HG03045 (cell line): ENCODE data around the gene SLC35E1.
"Not testable (repeated sequence)": the region's sequence is repeated elsewhere in the genome, so short reads cannot be mapped to it uniquely, and the experiment has no call there.

Experiments
- ATAC-seq: cut with Tn5 transposase; IDR thresholded peaks from one replicate; pipeline ENCODE4 v1.9.1; 2021; ENCODE audit warnings: mild to moderate bottlenecking, moderate library complexity; ENCODE audit not compliant: unreplicated experiment

SLC35E1 gene

DNA sequence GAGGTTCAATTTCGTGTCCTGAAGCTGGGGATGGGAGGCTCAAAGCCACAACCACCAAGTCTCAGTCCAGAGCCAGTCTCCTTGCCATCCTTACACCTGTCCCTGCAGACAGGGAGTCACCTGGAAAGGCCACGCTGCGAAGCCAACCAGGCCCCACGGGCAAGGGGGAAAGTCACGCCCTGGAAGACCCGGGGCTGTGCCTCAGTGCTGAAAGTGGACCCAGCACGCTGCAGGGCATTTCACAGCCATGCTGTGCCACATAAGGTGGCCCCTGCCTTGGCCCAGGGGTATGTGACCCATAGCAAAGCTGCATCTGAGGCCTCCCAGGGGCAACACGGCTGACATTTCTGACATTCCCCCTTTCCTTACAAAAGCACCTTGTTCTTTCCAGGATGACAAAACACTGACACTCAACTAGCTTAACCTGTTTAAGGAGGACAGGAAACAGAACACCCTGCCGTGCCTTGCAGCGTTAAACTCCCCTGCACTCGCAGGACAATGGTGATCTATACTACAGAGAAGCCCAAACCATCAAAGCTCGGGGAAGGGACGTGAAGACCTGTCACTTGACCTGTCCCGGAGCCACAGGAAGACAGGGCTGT lies 44.8 kb downstream of the SLC35E1 start:
- ATAC-seq = no peak

- ATAC-seq = no peak
Measured at GRCh38 chr19:16525751-16526481, 46.3 kb downstream of the SLC35E1 start.

GRCh38 chr19:16524991-16525734 lies 47.1 kb downstream of the SLC35E1 start:
- no peak for ATAC-seq

DNA sequence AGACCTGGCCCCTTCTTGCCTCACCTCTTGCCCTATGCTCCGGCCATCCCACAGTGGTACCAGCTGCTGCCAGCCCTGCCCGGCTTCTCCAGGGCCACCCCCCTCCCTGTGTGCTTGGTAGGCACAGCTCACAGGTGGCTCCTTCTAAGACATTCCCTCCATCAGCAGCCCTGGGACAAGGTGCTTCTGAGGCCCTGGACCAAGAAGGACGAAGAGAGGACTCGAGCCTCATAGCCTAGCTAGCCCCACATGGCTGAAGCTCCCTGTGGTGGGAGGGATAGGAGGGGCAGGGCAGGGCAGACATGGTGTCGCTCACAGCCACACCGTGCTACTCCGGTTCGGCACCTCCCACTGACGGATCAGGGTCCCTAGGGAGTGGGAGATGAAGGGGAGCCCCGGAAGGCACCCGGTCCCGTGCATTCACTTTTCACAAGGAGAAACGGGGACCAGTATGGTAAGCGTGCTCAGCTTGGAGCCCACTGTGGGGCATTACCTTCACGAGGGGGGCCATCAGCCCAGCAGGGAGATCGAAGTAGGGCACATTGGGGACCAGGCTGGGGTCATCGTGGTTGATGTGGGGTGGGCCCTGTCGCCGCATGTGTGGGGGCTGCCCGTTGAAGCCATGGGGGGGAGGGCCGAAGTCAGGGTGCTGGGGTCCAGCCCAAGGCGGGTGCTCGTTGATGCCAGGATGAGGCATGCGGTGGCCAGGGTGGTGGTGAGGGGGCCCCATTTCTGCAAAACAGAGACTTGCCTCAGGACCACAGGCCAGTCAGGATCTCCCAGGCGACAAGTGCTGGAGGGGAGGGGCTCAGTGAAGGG lies 49.4 kb downstream of the SLC35E1 start:
- ATAC-seq = no peak

DNA sequence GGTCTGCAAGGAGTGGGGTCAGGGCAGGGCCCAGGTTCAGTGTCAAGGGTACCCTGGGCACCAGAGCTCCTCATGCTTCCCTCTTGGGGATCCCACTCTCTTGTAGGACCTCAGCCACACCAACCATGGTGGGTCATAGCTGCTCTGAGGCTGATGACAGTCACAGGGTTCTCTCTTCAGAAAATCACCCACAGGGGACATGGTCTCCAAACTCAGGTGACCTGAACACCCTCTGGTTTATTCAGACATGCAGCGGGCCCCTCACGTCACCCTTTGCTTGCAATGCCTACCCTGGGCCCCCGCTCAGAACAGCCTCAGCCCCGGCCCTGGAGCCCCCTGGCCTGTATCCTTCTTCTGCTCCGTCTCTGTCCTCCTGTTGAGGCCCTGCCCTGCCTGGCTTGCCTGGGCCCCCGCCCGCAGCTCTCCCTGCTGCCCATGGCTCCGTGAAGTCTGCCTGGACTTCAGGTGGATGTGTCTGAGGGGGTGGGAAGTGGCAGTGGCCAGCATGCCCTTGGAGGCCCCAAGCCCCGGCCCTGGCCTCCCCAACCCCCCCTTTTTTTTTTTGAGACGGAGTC lies 50.4 kb downstream of the SLC35E1 start:
- no peak for ATAC-seq

DNA sequence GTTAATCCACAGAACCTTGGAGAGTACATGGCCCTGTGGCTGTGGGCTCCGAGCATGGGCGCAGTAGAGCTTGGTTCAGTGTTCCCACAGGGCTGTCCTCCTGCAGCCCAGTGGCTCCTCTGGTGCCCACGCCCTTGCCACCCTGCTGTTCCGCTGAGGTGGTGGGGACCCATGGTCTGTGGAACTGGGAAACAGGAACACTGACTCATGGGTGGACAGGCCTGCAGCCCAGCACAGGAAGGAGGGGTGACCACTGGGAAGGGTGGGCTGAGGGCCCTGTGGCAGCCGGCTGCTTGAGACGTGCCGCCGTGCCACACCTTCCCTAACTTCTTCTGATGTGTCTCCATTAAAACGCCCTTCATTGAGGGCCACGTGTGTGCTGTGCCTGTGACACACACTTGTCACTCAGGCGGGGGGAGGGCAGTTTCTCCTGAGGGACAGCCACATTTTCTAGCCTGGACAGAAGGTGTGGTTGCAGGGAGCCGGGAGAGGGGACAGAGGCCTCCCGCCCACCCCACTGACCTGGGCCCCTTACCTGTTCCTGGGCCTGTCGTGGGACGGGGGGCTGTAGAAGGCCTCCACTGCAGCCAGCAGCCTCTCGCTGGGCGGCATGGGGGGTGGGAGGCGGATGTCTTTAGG lies 51.1 kb downstream of the SLC35E1 start:
- ATAC-seq = no peak

- no peak for ATAC-seq
Measured at GRCh38 chr19:16520074-16520973, 51.9 kb downstream of the SLC35E1 start.

- ATAC-seq = no peak
Measured at GRCh38 chr19:16519230-16519687, 53.0 kb downstream of the SLC35E1 start.

DNA sequence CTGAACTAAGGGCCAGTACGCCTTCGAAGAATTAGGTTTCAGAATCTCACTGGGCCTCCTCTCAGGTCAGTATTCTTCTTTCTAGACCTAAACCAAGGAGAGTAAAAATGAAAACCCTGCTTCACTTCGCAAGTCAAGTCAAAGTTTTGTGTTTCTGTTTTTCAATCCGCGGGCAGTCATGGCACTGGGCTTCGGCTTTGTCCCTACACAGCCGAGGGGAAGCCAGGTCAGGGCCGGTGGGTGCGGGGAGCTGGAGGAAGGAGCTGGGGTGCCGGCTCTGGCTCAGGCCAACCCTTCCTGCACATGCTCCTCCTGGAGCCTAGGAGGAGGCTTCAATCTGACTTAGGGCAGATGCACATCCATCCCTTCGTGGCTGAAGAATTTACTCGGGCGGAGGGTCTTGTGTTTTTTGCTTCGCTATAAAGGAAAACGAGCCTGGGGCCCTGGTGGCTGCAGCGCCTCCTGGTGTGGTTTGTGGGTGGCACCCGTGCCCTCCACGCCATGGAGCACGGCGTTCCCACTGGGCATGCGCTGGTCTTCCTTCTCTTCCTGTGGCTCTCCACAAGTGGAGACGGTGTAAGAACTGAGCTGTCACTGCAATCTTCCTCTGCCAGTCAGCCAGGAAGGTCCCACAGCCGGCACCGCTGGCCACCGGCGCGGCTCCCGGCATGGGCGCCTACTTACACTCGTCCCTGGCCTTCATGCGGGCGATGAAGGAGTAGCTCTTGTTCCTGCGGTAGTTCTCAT lies 53.6 kb downstream of the SLC35E1 start:
- ATAC-seq = no peak

DNA sequence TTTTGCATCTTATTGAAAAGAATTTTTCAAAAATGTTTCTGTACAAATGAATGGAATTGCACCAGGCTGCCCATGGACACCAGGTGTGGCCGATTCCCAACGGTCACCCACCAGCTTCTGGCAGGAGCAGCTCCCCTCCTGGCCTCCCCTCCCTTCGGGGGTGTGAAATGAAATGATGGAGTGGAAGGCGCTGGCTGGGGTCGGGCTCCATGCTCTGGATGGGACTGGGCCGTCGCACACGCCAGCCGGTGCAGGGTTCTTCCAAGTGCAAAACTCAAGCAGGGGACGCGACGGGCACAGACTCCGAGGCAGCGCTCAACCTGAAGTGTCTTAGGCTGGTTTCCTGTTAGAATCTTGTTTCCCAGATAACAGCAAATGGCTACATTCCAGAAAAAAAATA lies 54.2 kb downstream of the SLC35E1 start:
- no peak for ATAC-seq

DNA sequence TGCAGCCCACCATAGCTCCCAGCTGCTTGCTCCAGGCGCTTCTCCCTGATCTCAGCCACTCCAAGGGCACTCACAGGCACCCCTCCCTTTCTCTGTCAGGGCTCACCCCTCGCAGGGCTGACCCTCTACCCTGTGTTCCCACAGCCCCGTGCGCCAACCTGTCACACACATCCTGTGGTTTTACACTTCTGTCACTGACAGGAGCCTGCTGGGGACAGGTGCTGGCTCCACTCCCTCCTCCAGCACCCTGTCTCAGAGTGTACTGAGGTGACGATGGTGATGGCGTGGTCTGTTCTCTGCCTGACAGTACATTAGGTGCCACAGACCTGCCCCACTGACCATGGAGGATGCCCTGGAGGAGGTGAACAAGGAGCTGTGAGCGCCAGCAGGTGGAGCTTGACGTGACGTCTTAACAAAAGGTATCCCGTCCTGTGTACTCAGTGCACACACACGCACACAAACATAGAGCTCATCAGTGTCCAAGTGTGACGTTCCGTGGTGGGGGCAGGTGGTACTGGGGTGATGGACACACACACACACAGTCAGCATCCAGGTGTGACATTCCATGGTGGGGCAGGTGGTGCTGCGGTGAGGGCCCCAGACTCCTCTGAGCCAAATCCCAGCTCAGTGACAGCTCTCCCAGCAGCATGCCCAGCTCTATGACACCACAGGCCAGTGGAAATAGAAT lies 55.1 kb downstream of the SLC35E1 start:
- ATAC-seq = no peak

- no peak for ATAC-seq
Measured at GRCh38 chr19:16516381-16516780, 55.8 kb downstream of the SLC35E1 start.

DNA sequence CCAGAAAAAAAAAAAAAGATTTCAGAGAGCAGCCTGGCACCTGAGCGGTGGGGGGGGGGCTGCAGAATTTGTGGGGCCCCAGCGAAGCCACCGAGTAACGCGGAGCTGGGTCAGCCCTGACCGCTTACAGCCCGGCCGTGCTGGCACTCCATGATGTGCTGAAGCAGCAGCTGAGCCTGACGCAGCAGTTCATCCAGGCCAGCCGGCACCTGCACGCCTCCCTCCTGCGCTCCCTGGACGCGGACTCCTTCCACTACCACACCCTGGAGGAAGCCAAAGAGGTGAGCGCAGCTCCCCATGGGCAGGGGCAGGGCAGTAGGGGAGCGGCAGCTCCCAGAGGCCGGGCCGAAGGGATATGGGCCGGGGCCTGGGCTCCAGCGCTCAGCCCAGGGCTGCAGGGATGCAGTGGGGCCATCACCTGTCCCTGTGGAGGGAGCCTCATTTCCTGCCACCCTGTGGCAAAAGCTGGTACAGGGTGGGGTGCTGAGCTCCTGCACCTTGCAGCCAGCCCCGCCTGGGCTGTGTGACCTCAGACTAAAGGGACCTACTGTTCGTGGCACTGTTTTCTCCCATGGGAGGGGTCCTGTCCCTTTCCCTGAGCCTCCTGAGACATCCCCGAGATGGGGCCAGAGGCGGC lies 57.7 kb downstream of the SLC35E1 start:
- no peak for ATAC-seq

DNA sequence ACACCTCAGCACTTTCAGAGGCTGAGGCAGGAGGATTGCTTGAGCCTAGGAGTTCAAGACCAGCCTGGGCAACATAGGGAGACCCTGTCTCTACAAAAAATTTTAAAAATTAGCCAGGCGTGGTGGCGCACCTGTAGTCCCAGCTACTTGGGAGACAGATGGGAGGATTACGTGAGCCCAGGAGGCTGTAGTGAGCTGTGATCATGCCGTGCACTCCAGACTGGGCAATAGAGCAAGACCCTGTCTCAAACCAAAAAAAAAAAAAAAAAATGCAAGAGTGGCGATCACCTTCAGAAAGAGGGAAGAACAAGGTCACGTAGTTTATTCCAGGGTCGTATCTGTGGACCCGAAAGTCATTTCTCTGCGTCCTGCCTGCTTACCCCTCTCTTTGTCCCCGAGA lies 59.6 kb downstream of the SLC35E1 start:
- ATAC-seq = not testable (repeated sequence)

GRCh38 chr19:16509141-16510061 lies 62.8 kb downstream of the SLC35E1 start:
- ATAC-seq = no peak

- no peak for ATAC-seq
Measured at GRCh38 chr19:16508546-16508945, 63.7 kb downstream of the SLC35E1 start.
